Trophoblast cell (in vitro differentiated cells and primary cell): ENCODE measurements around the gene SP110.

Experiments
- DNase-seq, 2 donors: peaks; one replicate each; pipeline ENCODE4 v3.0.0-alpha.2; 2016
- H2AFZ ChIP-seq: 2 replicates; pipeline ENCODE4 v1.6.1; 2013; ENCODE audit warnings: low read length, moderate library complexity, mild to moderate bottlenecking; ENCODE audit not compliant: insufficient read depth, poor library complexity
- H2AK5ac ChIP-seq: 2 replicates; pipeline ENCODE4 v1.6.1; 2013; ENCODE audit warnings: mild to moderate bottlenecking, low read length
- H2BK120ac ChIP-seq: 2 replicates; pipeline ENCODE4 v1.6.1; 2013; ENCODE audit warnings: low read length, mild to moderate bottlenecking, moderate library complexity; ENCODE audit not compliant: insufficient read depth, poor library complexity
- H2BK12ac ChIP-seq: 2 replicates; pipeline ENCODE4 v1.6.1; 2013; ENCODE audit warnings: mild to moderate bottlenecking, low read length, moderate library complexity
- H2BK5ac ChIP-seq: 2 replicates; pipeline ENCODE4 v1.6.1; 2013; ENCODE audit warnings: low read length, low read depth, moderate library complexity, mild to moderate bottlenecking; ENCODE audit not compliant: poor library complexity
- H3K14ac ChIP-seq: 2 replicates; pipeline ENCODE4 v1.6.1; 2013; ENCODE audit warnings: mild to moderate bottlenecking, low read length
- H3K18ac ChIP-seq: 2 replicates; pipeline ENCODE4 v1.6.1; 2013; ENCODE audit warnings: mild to moderate bottlenecking, low read length
- H3K23ac ChIP-seq: 2 replicates; pipeline ENCODE4 v1.6.1; 2013; ENCODE audit warnings: low read length
- H3K27ac ChIP-seq: 2 replicates; pipeline ENCODE4 v1.5.1; 2013; ENCODE audit warnings: low read depth, mild to moderate bottlenecking, inconsistent platforms, low read length, moderate library complexity
- H3K27me3 ChIP-seq: 2 replicates; pipeline ENCODE4 v1.6.1; 2013; ENCODE audit warnings: inconsistent platforms, mild to moderate bottlenecking, low read length, moderate library complexity; ENCODE audit not compliant: insufficient read depth
- H3K36me3 ChIP-seq, 2 experiments: 1 replicate in 1 of 2; 2 replicates in 1 of 2; pipeline ENCODE4 v1.6.1; 2013; ENCODE audit warnings: low read length in 2 of 2, mild to moderate bottlenecking in 2 of 2, moderate library complexity in 1 of 2; ENCODE audit not compliant: insufficient read depth in 2 of 2, control insufficient read depth in 1 of 2
- H3K4ac ChIP-seq: 2 replicates; pipeline ENCODE4 v1.6.1; 2013; ENCODE audit warnings: low read depth, mild to moderate bottlenecking, low read length, moderate library complexity
- H3K4me1 ChIP-seq, 2 experiments: 1 replicate in 1 of 2; 2 replicates in 1 of 2; pipeline ENCODE4 v1.6.1; 2013; ENCODE audit warnings: low read length in 2 of 2, mild to moderate bottlenecking in 2 of 2, moderate library complexity in 1 of 2; ENCODE audit not compliant: insufficient read depth in 2 of 2, control insufficient read depth in 1 of 2
- H3K4me2 ChIP-seq: 2 replicates; pipeline ENCODE4 v1.6.1; 2013; ENCODE audit warnings: inconsistent platforms, mild to moderate bottlenecking, low read length, moderate library complexity
- H3K4me3 ChIP-seq: 2 replicates; pipeline ENCODE4 v1.5.1; 2013; ENCODE audit warnings: mild to moderate bottlenecking, low read depth, low read length, inconsistent platforms
- H3K79me1 ChIP-seq: one replicate; pipeline ENCODE4 v1.6.1; 2013; ENCODE audit warnings: low read length
- H3K79me2 ChIP-seq: 2 replicates; pipeline ENCODE4 v1.6.1; 2013; ENCODE audit warnings: low read length, mild to moderate bottlenecking; ENCODE audit not compliant: control insufficient read depth, insufficient read depth, poor library complexity
- H3K9ac ChIP-seq: 2 replicates; pipeline ENCODE4 v1.6.1; 2013; ENCODE audit warnings: mild to moderate bottlenecking, low read length
- H3K9me3 ChIP-seq: 2 replicates; pipeline ENCODE4 v1.6.1; 2013; ENCODE audit warnings: low read depth, mild to moderate bottlenecking, control low read depth, inconsistent platforms, low read length; ENCODE audit not compliant: insufficient read depth
- H4K12ac ChIP-seq: 2 replicates; pipeline ENCODE4 v1.6.1; 2013; ENCODE audit warnings: low read depth, mild to moderate bottlenecking, low read length, moderate library complexity
- H4K8ac ChIP-seq: 2 replicates; pipeline ENCODE4 v1.6.1; 2013; ENCODE audit warnings: low read depth, mild to moderate bottlenecking, low read length, moderate library complexity
- H4K91ac ChIP-seq: one replicate; pipeline ENCODE4 v1.6.1; 2013; ENCODE audit warnings: low read depth, mild to moderate bottlenecking, low read length, moderate library complexity
- WGBS: extraction: QIAGEN DNeasy Blood & Tissue Kit; methylation state at CpG from one replicate; pipeline ENCODE4 v1.1.7; 2013; ENCODE audit warnings: missing lambda C conversion rate; ENCODE audit not compliant: insufficient read length, insufficient coverage; ENCODE audit errors: extremely low coverage; 5-methylcytosine and 5-hydroxymethylcytosine counted together

SP110 gene

GRCh38 chr2:230152334-230152733 is 67.5 kb downstream of the SP110 start:
- Histone ChIP-seq H3K27ac (no peak overlapping the region), H2AFZ (no peak overlapping the region), H2AK5ac (no peak overlapping the region), H2BK5ac (no peak overlapping the region), H3K27me3 (no peaks in the 10 kb centered on the region), H4K8ac (no peak overlapping the region), H3K4ac (no peak overlapping the region), H3K4me1 (peaks cover 0 to 2% of the 10 kb centered on the region in 2 experiments), H3K9me3 (no peaks in the 10 kb centered on the region), H3K36me3 (no peaks in the 10 kb centered on the region), H3K79me1 (no peaks in the 10 kb centered on the region), H3K14ac (no peak overlapping the region), H3K4me3 (no peak overlapping the region), H4K91ac (no peak overlapping the region), H3K79me2 (no peaks in the 10 kb centered on the region), H2BK12ac (no peak overlapping the region), H3K23ac (no peak overlapping the region), H3K4me2 (no peak overlapping the region), H3K18ac (no peak overlapping the region), H2BK120ac (no peak overlapping the region), H4K12ac (no peak overlapping the region), H3K9ac (no peak overlapping the region)
- no peak for DNase-seq
- no CpG with 5 or more reads among the region's 2 CpGs for WGBS

GRCh38 chr2:230144355-230144754 is 75.4 kb downstream of the SP110 start:
- Histone ChIP-seq H2BK120ac (no peak overlapping the region), H3K9ac (no peak overlapping the region), H2AFZ (no peak overlapping the region), H2BK5ac (no peak overlapping the region), H2BK12ac (no peak overlapping the region), H3K9me3 (peaks cover 4% of the 10 kb centered on the region), H3K4me1 (no peaks in the 10 kb centered on the region), H3K4ac (no peak overlapping the region), H3K27me3 (no peaks in the 10 kb centered on the region), H2AK5ac (no peak overlapping the region), H3K4me3 (no peak overlapping the region), H3K79me1 (no peaks in the 10 kb centered on the region), H3K79me2 (no peaks in the 10 kb centered on the region), H3K23ac (no peak overlapping the region), H3K36me3 (no peaks in the 10 kb centered on the region), H3K27ac (no peak overlapping the region), H3K4me2 (no peak overlapping the region), H4K12ac (no peak overlapping the region), H3K18ac (no peak overlapping the region), H3K14ac (no peak overlapping the region), H4K91ac (no peak overlapping the region), H4K8ac (no peak overlapping the region)
- DNase-seq: no peak
- no CpG with 5 or more reads among the region's 1 CpG for WGBS

GRCh38 chr2:230140667-230141066 is 79.1 kb downstream of the SP110 start:
- Histone ChIP-seq H2BK12ac (no peak overlapping the region), H3K18ac (no peak overlapping the region), H3K4me2 (no peak overlapping the region), H4K12ac (no peak overlapping the region), H3K36me3 (no peaks in the 10 kb centered on the region), H3K79me1 (no peaks in the 10 kb centered on the region), H4K8ac (no peak overlapping the region), H3K9me3 (peaks cover 4% of the 10 kb centered on the region), H3K79me2 (no peaks in the 10 kb centered on the region), H3K14ac (no peak overlapping the region), H3K4me1 (no peaks in the 10 kb centered on the region), H2BK5ac (no peak overlapping the region), H2BK120ac (no peak overlapping the region), H3K9ac (no peak overlapping the region), H4K91ac (no peak overlapping the region), H3K4me3 (no peak overlapping the region), H3K27ac (no peak overlapping the region), H3K4ac (no peak overlapping the region), H2AK5ac (no peak overlapping the region), H3K27me3 (no peaks in the 10 kb centered on the region), H2AFZ (no peak overlapping the region), H3K23ac (no peak overlapping the region)
- no CpG with 5 or more reads among the region's 3 CpGs for WGBS
- DNase-seq: no peak

GRCh38 chr2:230137902-230138539 is 81.8 kb downstream of the SP110 start:
- Histone ChIP-seq H4K12ac (no peak overlapping the region), H2AK5ac (no peak overlapping the region), H3K9me3 (peaks cover 4% of the 10 kb centered on the region), H3K79me2 (no peaks in the 10 kb centered on the region), H3K79me1 (no peaks in the 10 kb centered on the region), H3K36me3 (no peaks in the 10 kb centered on the region), H3K4ac (no peak overlapping the region), H3K18ac (no peak overlapping the region), H2BK12ac (no peak overlapping the region), H3K4me1 (no peaks in the 10 kb centered on the region), H4K8ac (no peak overlapping the region), H4K91ac (no peak overlapping the region), H2BK120ac (no peak overlapping the region), H3K9ac (no peak overlapping the region), H3K23ac (no peak overlapping the region), H3K4me3 (no peak overlapping the region), H2AFZ (no peak overlapping the region), H3K27ac (no peak overlapping the region), H2BK5ac (no peak overlapping the region), H3K27me3 (no peaks in the 10 kb centered on the region), H3K14ac (no peak overlapping the region), H3K4me2 (no peak overlapping the region)
- DNase-seq: no peak
- WGBS: no CpG with 5 or more reads among the region's 1 CpG
